ENCODE data around the gene AMBRA1. TPM values are rescaled to one million over a fixed set of nuclear protein-coding genes. Genes with fewer than 3 reads are reported as not detected.
A peak's percentile ranks its signal among the peaks of the same experiment; 100 is the strongest.

AMBRA1 gene
- total and polyA plus RNA-seq, 2 of the 8 experiments (the other 6 are each of a cell fraction or from before 2014, with no cell fraction given) = 14.2 to 37.4 TPM

DNA sequence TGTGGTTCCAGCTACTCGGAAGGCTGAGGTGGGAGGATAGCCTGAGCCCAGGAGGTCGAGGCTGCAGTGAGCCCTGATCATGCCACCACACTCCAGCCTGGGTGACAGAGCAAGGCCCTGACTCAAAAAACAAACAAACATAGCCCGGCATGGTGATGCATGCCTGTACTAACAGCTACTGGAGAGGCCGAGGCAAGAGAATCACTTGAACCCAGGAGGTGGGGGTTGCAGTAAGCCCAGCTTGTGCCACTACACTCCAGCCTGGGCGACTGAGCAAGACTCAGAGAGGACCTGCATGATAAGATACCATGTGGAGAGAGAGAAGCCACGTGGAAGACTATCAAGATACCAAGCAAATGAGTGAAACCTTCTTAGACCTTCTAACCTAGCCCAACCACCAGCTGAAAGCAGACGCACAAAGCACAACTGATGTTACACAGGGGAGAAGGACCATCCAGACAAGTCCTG lies 36.1 kb downstream of the AMBRA1 start:
- H3K23me2 ChIP-seq (ENCODE audit: low read depth, low read length) = no peaks in the 10 kb centered on the region
- peaks cover 5 to 76% of the 10 kb centered on the region in 2 experiments; a peak in 3 of 4 replicates for H3K79me2 ChIP-seq (ENCODE audit: control insufficient read depth in 1 of 2, insufficient read depth in 2 of 2, low read length in 2 of 2)
- POLR2A ChIA-PET (ENCODE audit: partially characterized antibody) = no interaction called here
- no peak overlapping the region for H2BK15ac ChIP-seq (ENCODE audit: low read length)
- H3K79me1 ChIP-seq (ENCODE audit: low read depth, low read length) = peaks cover 3% of the 10 kb centered on the region; the same call in 1 of the 2 replicates
- no peak overlapping the region for H3K9ac ChIP-seq (replicated peaks in 1 of 4; ENCODE audit: extremely low read depth in 1 of 4, low read depth in 3 of 4, low read length in 3 of 4)
- H2AFZ ChIP-seq (ENCODE audit: low read length) = no peak overlapping the region
- H3K56ac ChIP-seq (replicated peaks; ENCODE audit: insufficient read length, low read depth, low read length) = no peak overlapping the region
- no peak overlapping the region for H3K4me2 ChIP-seq (ENCODE audit: insufficient read depth in 1 of 2, low read depth in 2 of 2, low read length in 2 of 2)
- H3K4me1 ChIP-seq (replicated peaks in 1 of 4; ENCODE audit: control insufficient read depth in 3 of 4, insufficient read depth in 4 of 4, low read length in 3 of 4) = peaks cover 0 to 11% (median 3%) of the 10 kb centered on the region in 4 experiments; a peak in 4 of 7 replicates
- no peak overlapping the region for H3K4ac ChIP-seq (replicated peaks; ENCODE audit: insufficient read length, low read depth, low read length)
- H3K18ac ChIP-seq (ENCODE audit: extremely low read depth, low read length) = no peak overlapping the region
- H3K23ac ChIP-seq (ENCODE audit: insufficient read length) = no peak overlapping the region
- H3K9me3 ChIP-seq (ENCODE audit: insufficient read depth in 2 of 2, low read depth in 1 of 2, low read length in 1 of 2) = no peaks in the 10 kb centered on the region
- DNase-seq (ENCODE audit: low read depth in 1 of 2, low spot score in 2 of 2) = no peak
- no peak overlapping the region for H3K4me3 ChIP-seq (ENCODE audit: extremely low read depth in 1 of 4, insufficient read depth in 2 of 4, low read depth in 3 of 4, low read length in 4 of 4)
- 0 out of 2 replicates have a peak overlapping the region, but pooled peaks have one; percentile 76 for H2BK5ac ChIP-seq (ENCODE audit: low read depth, low read length)
- H2BK12ac ChIP-seq (ENCODE audit: low read depth, low read length) = no peak overlapping the region
- H4K91ac ChIP-seq (replicated peaks; ENCODE audit: insufficient read length, low read length) = no peak overlapping the region
- CTCF ChIA-PET (ENCODE audit: partially characterized antibody) = interaction anchor here (0.6 to 1.0 kb wide), 2 partner anchors 29 to 42 kb away, joined by 3 read pairs; no protein-coding TSS in a partner anchor
- no peaks in the 10 kb centered on the region for H3K36me3 ChIP-seq (ENCODE audit: control insufficient read depth in 2 of 4, insufficient read depth in 4 of 4, low read length in 3 of 4)
- no peak overlapping the region for H2BK120ac ChIP-seq (replicated peaks; ENCODE audit: low read depth, low read length)
- H4K5ac ChIP-seq (ENCODE audit: insufficient read length, low read depth, low read length) = no peak overlapping the region
- H2AK5ac ChIP-seq (ENCODE audit: low read depth, low read length) = no peak overlapping the region
- H2BK20ac ChIP-seq (ENCODE audit: low read length) = no peak overlapping the region
- no peak overlapping the region for H3K14ac ChIP-seq (ENCODE audit: insufficient read length)
- H3K27me3 ChIP-seq (replicated peaks in 1 of 4; ENCODE audit: control insufficient read depth in 3 of 4, extremely low read depth in 1 of 4, insufficient read depth in 3 of 4, low read length in 3 of 4) = no peaks in the 10 kb centered on the region
- no peak overlapping the region for H3K27ac ChIP-seq (ENCODE audit: low read depth, low read length)
- no peaks in the 10 kb centered on the region for H4K20me1 ChIP-seq (replicated peaks in 1 of 2; ENCODE audit: control insufficient read depth in 1 of 2, insufficient read depth in 2 of 2, low read length in 2 of 2)
- 89% methylated on average over 7 of the region's 7 CpGs; no CpG with 5 or more reads in 1 of the 2 experiments for WGBS, 2 experiments (ENCODE audit: extremely low coverage in 1 of 2, insufficient coverage in 1 of 2, insufficient read length in 1 of 2, insufficient replicate concordance in 2 of 2, low coverage in 1 of 2, low lambda C conversion rate in 2 of 2, missing lambda C conversion rate in 1 of 2)
- no peak overlapping the region for H4K8ac ChIP-seq (ENCODE audit: extremely low read depth, insufficient read depth, low read length)
- FAIRE-seq = no peak
- no peak for TF ChIP-seq KDM4A (IDR thresholded peaks at IDR 0.05; ENCODE audit: low read depth, low read length, severe bottlenecking)

Measured in H1 (cell line).